Glomerular visceral epithelial cell (primary cell): ENCODE data around the gene CCDC124.
A peak's percentile ranks its signal among the peaks of the same experiment; 100 is the strongest.

Experiments used
- DNase-seq: peaks from one replicate; pipeline ENCODE4 v3.0.0-alpha.2; 2016; ENCODE audit errors: extremely low spot score

CCDC124 gene

GRCh38 chr19:17933414-17934129 is 757 bp downstream of the CCDC124 start:
- DNase-seq, result peak; percentile 48

- no peak for DNase-seq
Observed at GRCh38 chr19:17936379-17936778, 3.6 kb downstream of the CCDC124 start.

GRCh38 chr19:17937371-17937900 is 4.6 kb downstream of the CCDC124 start:
- no peak for DNase-seq

- peak; percentile 87 for DNase-seq
Observed at GRCh38 chr19:17938092-17938845, 5.5 kb downstream of the CCDC124 start.

GRCh38 chr19:17942181-17942580 is 9.4 kb downstream of the CCDC124 start:
- no peak for DNase-seq

- no peak for DNase-seq
Observed at GRCh38 chr19:17942582-17943273, 9.9 kb downstream of the CCDC124 start.

GRCh38 chr19:17943274-17944221 is 10.7 kb downstream of the CCDC124 start:
- no peak for DNase-seq

GRCh38 chr19:17944301-17944700 is 11.5 kb downstream of the CCDC124 start:
- DNase-seq, result peak; percentile 67

GRCh38 chr19:17946965-17947784 is 14.4 kb downstream of the CCDC124 start:
- no peak for DNase-seq

DNA sequence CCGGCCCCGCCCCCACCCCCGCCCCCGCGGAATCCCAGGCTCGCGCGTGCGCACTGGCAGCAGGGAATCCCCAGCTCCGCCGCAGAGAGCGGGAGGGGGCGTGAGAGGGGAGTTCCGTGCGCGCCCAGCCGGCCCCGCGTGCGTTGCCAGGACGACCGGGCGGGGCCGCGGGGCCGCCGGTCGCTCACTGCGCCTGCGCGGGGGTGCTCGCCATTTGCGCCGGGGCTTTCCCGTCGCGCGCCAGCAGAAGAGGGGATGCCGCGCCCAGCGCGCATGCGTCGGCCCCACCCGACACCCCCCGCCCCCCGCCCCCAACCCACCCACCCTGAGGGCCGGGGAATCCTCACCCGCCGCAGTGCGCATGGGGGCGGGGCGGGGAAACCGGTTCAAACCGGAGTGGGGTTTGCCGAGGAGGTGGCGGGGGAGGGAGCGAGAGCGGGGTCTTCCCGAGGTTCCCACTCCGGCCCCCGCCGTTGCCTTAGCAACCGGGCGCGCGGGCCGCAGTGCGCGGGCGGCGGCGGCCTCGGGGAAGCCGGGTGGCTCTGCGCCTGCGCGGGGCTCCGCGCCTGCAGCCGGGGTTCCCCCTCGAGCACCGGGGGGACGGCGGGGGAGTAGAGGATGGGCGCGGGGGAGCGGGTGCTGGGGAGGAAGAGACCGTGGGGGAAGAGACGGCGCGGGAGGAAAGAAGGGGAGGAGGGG is 15.1 kb downstream of the CCDC124 start:
- DNase-seq, result peak; percentile 97

GRCh38 chr19:17948514-17948900 is 15.7 kb downstream of the CCDC124 start:
- DNase-seq, result no peak

- DNase-seq, result no peak
Observed at GRCh38 chr19:17948931-17949930, 16.4 kb downstream of the CCDC124 start.

DNA sequence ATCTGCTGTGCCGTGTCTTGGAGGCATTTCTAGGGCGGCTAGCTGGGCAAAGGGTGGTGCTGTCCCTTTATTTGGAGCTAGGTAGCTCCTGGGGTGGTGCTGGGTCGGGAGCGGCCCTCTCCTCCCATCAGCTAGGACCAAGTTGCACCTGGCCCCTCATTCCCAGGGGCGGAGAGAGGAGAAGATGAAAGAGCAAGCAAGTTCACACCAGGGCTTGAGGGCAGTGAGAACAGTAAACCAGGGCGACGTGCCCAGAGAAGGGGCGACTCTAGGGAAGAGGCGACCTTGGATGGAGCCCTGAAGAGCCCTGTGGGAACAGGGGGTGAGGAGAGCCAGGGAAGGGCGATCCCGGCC is 17.1 kb downstream of the CCDC124 start:
- DNase-seq, result no peak

GRCh38 chr19:17950310-17951156 is 17.7 kb downstream of the CCDC124 start:
- DNase-seq, result peak; percentile 21

DNA sequence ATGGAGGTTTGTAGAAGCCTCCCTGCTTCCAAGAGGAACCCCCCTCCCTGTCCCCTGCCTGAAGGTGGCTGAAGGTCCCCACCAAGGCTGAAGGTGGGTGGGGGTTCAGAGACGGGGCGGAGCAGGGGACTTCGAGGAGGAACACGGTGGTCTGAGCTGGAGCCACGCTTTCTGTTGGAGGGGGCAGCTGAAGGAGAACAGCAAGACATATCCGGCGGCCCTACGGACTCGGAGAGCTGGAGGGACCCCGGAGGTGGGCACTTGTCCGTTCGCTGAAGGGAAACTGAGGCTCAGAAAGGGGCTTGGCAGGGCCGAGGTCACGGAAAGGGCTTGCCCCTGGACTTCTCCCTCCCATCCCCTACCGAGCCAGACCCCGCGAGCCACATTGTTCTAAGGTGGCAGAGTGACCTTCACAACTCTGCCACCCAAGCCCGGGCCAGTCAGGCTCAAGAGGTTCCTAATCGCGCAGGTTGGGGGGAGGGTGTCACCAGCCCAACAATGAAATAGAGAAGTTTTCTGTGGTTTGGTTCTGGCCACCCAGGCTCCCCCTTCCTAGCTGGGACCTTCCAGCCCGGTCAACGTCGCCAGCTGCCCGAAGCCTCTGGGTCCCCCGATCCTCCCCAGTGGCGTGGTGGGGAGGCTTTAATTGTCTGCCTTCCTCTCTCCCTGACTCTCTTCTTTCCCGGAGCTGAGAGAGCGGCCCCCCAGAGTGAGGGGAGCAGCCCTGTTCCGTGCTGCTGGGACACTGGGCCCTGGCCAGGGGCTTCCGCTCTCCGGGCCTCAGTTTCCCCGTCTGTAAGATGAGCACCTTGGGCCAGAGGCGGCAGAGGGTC is 18.6 kb downstream of the CCDC124 start:
- no peak for DNase-seq
